Mucosa of descending colon (tissue), 3 donors: ENCODE results near the gene TWF1. TPM values are rescaled to one million over a fixed set of nuclear protein-coding genes. Genes with fewer than 3 reads are reported as not detected.
"Not testable (repeated sequence)": the region's sequence is repeated elsewhere in the genome, so short reads cannot be mapped to it uniquely, and the experiment has no call there.

ENCODE experiments used
- ATAC-seq: fragments of 200-7000 bp; cut with Tn5 transposase; one replicate; pipeline ENCODE4 v1.9.1; 2020; ENCODE audit warnings: mild to moderate bottlenecking, moderate library complexity
- DNase-seq, 3 donors: peaks; one replicate each; pipeline ENCODE4 v3.0.0-alpha.2; 2020
- H3K36me3 ChIP-seq: fragments of 200-600 bp; one replicate; pipeline ENCODE4 v1.8.0; 2021; ENCODE audit warnings: low read depth, mild to moderate bottlenecking
- H3K4me1 ChIP-seq: fragments of 200-600 bp; one replicate; pipeline ENCODE4 v1.8.0; 2021; ENCODE audit warnings: low read depth, mild to moderate bottlenecking
- H3K4me3 ChIP-seq: fragments of 200-600 bp; one replicate; pipeline ENCODE4 v1.8.0; 2021; ENCODE audit warnings: mild to moderate bottlenecking
- H3K9me3 ChIP-seq: fragments of 200-600 bp; one replicate; pipeline ENCODE4 v1.8.0; 2021; ENCODE audit warnings: mild to moderate bottlenecking
- intact Hi-C, 2 donors: fragments of 100-400 bp; cut with DNase I in 1 of 2; cut with micrococcal nuclease in 1 of 2; formaldehyde crosslinking; loops; one replicate each; pipeline versions ENCODE4 v1.11.0 to v1.11.1; 2022; cut with DNase I, micrococcal nuclease
- total RNA-seq, 3 donors: library from RNA; stranded (reverse); fragmentation: NEBNext Ultra II Directional in 2 of 3; extraction: Animal tissue kit (Norgen Biotek cat#: 25700) in 2 of 3; gene quantifications; one replicate each; pipeline versions ENCODE4 v1.2.1 to v1.2.4, GENCODE V29; 2021 to 2023
- TF ChIP-seq, protein P1 (sequence below): fragments of 200-600 bp; IDR thresholded peaks from one replicate; pipeline ENCODE4 v1.8.0; 2022; ENCODE audit warnings: antibody characterized with exemption, mild to moderate bottlenecking
- donor health status: DM: no; HTN: no; CAD: no; lungs with moderate emphysema.
- donor health status: DM: no; HTN: no; CAD: no.
- donor health status: DM: no; HTN: yes; CAD: no.

The TWF1 gene
- total RNA-seq, 3 donors from 2014 or later: 108 to 124 (median 116) TPM

DNA sequence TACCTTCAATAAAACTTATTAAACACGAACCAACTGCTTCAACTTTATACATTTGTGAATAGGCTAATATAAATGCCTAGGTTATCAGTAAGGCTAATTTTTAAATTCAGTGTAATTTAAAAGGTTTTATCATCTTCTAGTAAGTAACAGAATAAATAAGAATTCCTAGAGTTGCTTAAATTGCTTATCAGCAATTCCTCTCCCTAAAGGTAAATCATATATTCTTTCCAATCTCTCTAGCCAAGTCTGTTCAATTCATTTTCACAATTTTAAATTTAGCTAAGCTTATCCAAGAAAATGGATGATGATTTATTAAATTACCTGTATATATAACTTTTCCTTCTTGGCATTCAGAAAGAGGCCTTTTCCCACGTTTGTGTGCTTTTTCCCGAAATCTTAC lies 52.1 kb downstream of the TWF1 start:
- TF ChIP-seq, protein P1, sequence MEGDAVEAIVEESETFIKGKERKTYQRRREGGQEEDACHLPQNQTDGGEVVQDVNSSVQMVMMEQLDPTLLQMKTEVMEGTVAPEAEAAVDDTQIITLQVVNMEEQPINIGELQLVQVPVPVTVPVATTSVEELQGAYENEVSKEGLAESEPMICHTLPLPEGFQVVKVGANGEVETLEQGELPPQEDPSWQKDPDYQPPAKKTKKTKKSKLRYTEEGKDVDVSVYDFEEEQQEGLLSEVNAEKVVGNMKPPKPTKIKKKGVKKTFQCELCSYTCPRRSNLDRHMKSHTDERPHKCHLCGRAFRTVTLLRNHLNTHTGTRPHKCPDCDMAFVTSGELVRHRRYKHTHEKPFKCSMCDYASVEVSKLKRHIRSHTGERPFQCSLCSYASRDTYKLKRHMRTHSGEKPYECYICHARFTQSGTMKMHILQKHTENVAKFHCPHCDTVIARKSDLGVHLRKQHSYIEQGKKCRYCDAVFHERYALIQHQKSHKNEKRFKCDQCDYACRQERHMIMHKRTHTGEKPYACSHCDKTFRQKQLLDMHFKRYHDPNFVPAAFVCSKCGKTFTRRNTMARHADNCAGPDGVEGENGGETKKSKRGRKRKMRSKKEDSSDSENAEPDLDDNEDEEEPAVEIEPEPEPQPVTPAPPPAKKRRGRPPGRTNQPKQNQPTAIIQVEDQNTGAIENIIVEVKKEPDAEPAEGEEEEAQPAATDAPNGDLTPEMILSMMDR: no peak
- DNase-seq (no peak), ATAC-seq (no peak)
- Histone ChIP-seq H3K4me1 (peaks cover 9% of the 10 kb centered on the region), H3K9me3 (no peaks in the 10 kb centered on the region), H3K4me3 (no peak overlapping the region), H3K36me3 (no peaks in the 10 kb centered on the region)
- intact Hi-C loops: no loop called here

DNA sequence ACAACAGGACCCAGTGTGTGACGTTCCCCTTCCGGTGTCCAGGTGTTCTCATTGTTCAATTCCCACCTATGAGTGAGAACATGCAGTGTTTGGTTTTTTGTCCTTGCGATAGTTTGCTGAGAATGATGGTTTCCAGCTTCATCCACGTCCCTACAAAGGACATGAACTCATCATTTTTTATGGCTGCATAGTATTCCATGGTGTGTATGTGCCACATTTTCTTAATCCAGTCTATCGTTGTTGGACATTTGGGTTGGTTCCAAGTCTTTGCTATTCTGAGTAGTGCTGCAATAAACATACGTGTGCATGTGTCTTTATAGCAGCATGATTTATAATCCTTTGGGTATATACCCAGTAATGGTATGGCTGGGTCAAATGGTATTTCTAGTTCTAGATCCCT lies 54.8 kb downstream of the TWF1 start:
- H3K9me3 ChIP-seq, H3K4me1 ChIP-seq, H3K36me3 ChIP-seq, intact Hi-C loops, DNase-seq, ATAC-seq, H3K4me3 ChIP-seq: not testable (repeated sequence)

DNA sequence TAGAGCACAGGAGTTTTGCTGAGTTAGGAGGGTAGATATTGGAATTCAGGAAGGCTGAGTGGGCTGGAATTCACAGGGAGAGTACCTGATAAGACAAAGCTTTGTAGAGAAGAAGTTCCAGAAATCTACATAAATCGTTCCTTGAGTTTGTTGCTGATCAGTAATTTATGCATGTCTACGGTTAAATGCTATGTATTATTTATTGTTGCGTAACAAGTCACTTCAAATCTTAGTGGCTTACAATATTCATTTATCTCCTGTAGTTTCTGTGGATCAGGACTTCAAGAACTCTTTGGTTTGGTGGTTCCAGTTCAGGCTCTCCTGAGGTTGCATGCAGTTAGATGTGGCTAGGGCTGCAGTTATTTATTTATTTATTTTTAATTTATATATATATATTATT lies 55.3 kb downstream of the TWF1 start:
- Histone ChIP-seq H3K4me3 (no peak overlapping the region), H3K4me1 (no peaks in the 10 kb centered on the region), H3K9me3 (no peaks in the 10 kb centered on the region), H3K36me3 (no peaks in the 10 kb centered on the region)
- TF ChIP-seq, protein P1: no peak
- no peak for ATAC-seq
- intact Hi-C loops: no loop called here
- DNase-seq: no peak

DNA sequence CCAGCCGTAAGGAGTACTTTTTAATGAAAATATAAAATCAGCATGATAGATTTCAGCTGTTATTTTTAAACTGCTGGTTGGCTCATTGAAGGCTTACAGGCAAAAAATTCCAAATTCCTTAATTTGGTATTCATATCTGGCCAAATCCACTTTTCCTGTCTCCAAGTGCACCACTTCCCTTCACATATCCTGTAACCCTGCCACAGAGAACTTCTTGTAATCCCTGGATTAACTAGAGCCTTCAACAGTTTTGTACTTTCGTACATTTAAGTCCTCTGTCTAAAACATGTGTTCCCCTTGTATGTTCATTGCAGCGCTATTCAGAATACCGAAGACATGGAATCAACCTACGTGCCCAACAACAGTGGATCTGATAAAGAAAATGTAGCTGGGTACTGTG lies 57.1 kb downstream of the TWF1 start:
- intact Hi-C loops: no loop called here

DNA sequence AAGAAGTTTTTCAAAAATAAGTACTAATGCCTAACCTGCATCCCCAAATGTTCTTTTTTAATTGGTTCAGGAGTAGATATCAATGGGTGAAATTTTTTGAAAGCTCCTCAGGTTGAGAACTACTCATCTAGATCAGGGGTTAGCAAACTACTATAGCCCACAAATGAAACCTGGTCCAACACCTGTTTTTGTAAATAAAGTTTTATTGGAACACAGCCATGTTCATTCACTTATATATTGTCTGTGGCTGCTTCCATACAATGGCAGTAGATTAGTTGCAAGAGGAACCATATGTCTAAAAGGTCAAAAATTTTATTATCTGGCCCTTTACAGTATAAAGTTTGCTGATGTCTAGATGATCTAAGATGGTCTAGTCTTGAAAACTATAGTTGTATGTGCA lies 61.3 kb downstream of the TWF1 start:
- Histone ChIP-seq H3K36me3 (no peaks in the 10 kb centered on the region), H3K4me1 (no peaks in the 10 kb centered on the region), H3K9me3 (no peaks in the 10 kb centered on the region), H3K4me3 (no peak overlapping the region)
- intact Hi-C loops: no loop called here
- DNase-seq (no peak), ATAC-seq (no peak)
- TF ChIP-seq, protein P1: no peak

More for the DNA sequence above, 57.1 kb downstream of the TWF1 start:
- Histone ChIP-seq H3K4me1 (no peaks in the 10 kb centered on the region), H3K9me3 (no peaks in the 10 kb centered on the region), H3K4me3 (no peak overlapping the region), H3K36me3 (no peaks in the 10 kb centered on the region)
- no peak for ATAC-seq
- TF ChIP-seq, protein P1: no peak
- no peak for DNase-seq

Other genes with a start within 250 kb of the TWF1 start
- 10 to 100 TPM in 2 of 3 donors, 1 to 10 TPM in 1; 9.2 to 18.0 (median 15.1) TPM for gene PUS7L, start 47.5 kb downstream of the TWF1 start, total RNA-seq
- gene IRAK4, start 47.4 kb downstream of the TWF1 start, total RNA-seq: 10 to 100 TPM; 20.8 to 22.0 (median 20.9) TPM
- 10 to 100 TPM; 10.1 to 15.2 (median 12.3) TPM for gene TMEM117, start 29.8 kb upstream of the TWF1 start, total RNA-seq